ENCODE data around the gene ZBTB45.

ZBTB45 gene

DNA sequence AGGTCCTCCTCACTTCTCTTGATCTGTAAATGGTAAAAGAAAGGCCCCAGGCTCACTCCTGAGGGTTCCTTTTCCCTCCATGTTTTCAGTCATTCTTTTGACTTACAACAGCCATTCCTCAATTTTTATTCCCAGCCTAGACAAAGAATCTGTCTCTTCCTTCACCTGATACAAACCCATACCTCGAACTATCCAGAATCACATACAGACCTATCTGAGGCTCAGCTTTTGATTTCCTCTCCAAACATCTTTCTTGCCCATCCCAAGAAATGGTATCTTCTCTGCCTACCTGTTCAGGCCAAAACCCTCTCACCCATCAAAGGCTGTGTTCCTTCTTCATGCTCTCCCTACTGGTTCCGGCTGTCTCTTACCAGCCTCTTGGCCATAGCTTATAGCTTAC is 33.0 kb upstream of the ZBTB45 start:
- TF ChIP-seq CTCF (IDR thresholded peaks at IDR 0.05), result no peak

DNA sequence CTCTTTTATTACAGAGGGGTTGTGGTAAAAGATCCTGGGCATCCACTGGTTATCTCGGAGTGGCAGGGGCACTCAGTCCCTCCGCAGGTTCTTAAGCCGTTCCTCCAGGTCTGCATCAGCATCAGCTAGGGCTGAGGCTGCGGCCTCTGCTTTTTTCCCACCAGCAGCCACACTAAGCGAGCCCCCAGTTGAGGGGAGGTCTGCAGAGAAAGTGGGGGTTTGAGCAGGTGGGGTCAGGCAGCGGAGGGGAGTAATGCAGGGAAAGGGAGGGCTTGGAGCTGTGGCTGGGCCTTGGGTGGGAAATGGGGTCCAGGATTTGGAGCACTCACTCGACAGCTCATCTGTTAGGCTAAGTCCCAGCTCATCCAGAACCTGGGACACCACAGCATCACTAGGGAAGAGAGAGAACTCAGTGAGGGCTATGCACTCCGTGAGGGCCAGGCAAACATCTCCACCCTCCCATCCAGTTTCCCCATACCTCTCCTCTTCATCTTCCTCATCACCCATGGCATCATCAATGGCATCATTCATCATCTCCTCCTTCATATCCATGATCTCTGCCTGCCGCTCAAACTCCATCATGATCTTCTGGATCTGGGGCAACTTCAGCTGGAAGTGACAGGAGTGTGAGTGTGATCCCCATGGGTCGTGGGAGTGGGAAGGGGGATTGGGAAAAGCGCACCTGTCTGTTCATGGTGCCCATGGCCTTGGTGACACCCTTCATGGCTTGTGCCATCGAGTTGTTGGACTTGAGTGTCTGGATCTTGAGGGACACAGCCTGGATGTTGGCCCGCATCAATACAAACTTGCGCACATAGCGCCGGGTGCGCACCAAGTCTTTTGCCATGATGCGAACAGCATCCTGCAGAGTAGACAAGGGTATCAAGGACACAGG is 32.2 kb upstream of the ZBTB45 start:
- no peak for TF ChIP-seq CTCF (IDR thresholded peaks at IDR 0.05)

DNA sequence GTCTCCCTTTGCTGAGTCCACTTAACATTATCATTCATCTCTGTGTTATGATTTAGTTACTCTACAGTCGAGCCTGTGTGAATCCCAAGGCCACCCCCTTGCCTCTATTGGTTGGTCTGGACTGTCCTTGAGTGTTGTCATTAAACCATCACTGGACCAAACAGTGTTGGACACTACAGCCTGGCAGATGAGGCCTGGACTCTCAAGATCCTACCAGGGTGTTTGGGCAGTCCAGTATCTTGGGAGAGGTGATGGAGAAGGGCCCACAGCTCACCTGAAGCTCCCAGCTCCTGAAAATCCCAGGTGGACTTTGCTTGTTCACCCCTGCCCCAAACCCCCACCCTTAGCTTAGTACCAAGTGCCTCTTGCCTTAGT is 31.5 kb upstream of the ZBTB45 start:
- TF ChIP-seq CTCF (IDR thresholded peaks at IDR 0.05), result no peak

DNA sequence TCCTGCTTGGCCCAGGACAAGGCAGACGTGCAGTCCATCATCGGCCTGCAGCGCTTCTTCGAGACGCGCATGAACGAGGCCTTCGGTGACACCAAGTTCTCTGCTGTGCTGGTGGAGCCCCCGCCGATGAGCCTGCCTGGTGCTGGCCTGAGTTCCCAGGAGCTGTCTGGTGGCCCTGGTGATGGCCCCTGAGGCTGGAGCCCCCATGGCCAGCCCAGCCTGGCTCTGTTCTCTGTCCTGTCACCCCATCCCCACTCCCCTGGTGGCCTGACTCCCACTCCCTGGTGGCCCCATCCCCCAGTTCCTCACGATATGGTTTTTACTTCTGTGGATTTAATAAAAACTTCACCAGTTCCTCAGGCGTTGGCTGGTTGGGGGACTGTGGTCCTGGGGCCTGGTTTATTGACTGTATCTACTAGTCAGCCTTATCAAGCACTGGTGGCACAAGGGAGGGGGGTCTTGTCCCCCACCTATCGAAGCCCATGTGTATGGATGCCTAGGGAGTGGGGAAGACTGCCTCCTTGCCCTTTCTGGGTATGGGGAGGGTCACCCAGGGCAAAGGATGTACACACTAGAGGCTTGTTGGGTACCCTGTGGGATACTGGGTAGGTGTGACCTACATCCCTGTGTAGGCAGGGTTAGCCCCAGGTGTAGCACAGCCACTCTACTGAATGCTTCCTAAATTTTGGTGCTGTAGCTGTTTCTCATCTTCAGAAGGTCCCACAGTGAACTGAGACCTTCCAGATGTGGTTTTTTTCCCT is 30.9 kb upstream of the ZBTB45 start:
- no peak for TF ChIP-seq CTCF (IDR thresholded peaks at IDR 0.05)

- TF ChIP-seq CTCF (IDR thresholded peaks at IDR 0.05), result no peak
These were observed 30.2 kb upstream of the ZBTB45 start for GRCh38 chr19:58549664-58550361.

DNA sequence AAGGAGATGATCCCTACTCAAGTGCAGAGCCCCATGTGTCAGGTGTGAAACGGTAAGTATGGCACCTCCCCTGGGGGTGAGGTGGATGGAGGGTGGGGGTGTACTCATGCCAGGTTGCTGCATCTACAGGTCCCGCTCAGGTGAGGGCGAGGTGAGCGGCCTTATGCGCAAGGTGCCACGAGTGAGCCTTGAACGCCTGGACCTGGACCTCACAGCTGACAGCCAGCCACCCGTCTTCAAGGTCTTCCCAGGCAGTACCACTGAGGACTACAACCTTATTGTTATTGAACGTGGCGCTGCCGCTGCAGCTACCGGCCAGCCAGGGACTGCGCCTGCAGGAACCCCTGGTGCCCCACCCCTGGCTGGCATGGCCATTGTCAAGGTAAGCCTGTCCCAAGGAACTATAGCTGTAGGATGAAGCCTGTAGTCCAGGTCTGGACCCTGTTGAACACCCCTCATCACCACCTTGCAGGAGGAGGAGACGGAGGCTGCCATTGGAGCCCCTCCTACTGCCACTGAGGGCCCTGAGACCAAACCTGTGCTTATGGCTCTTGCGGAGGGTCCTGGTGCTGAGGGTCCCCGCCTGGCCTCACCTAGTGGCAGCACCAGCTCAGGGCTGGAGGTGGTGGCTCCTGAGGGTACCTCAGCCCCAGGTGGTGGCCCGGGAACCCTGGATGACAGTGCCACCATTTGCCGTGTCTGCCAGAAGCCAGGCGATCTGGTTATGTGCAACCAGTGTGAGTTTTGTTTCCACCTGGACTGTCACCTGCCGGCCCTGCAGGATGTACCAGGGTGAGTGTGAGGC is 29.5 kb upstream of the ZBTB45 start:
- no peak for TF ChIP-seq CTCF (IDR thresholded peaks at IDR 0.05)
